Measurements from ENCODE around the gene ALKBH2.

ALKBH2 gene

GRCh38 chr12:109113661-109114321, 20.5 kb upstream of the ALKBH2 start:
- no peak for DNase-seq (ENCODE audit: low spot score)

GRCh38 chr12:109112720-109113465, 19.6 kb upstream of the ALKBH2 start:
- DNase-seq (ENCODE audit: low spot score) = no peak

DNA sequence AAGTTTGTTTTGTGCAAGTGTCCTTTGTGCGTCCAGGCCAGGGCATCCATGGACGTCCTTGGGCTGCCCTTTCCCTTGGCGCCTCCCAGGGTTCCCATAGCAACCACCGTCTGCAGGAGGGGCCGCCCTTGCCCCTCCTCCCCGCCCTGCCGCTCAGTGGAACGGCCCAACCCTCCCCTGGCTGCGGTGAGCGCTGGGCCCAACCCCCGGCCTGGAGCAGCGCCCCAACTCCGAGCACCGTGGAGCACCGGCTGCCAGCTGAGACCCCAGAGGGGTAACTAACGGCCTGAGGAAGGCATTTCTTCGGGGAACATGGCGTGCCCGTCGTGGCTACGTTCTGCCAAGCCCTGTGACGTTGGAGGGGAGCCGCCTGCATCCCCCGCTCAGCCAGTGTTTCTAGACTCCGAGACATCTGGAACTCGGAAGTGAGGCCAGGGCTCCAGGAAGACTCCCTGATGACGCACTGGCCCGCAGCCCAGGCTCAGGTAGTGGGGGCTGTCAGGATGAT, 17.8 kb upstream of the ALKBH2 start:
- DNase-seq (ENCODE audit: low spot score) = no peak

DNA sequence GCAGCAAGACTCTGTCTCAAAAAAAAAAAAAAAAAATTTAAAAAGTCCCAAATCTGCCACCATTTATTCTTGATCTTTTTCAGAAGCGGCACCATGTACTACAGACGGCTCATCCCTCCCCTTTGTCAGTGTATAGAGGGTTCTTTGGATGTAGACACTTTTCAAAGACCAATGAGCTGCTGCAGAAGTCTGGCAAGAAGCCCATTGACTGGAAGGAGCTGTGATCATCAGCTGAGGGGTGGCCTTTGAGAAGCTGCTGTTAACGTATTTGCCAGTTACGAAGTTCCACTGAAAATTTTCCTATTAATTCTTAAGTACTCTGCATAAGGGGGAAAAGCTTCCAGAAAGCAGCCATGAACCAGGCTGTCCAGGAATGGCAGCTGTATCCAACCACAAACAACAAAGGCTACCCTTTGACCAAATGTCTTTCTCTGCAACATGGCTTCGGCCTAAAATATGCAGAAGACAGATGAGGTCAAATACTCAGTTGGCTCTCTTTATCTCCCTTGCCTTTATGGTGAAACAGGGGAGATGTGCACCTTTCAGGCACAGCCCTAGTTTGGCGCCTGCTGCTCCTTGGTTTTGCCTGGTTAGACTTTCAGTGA, 16.6 kb upstream of the ALKBH2 start:
- no peak for DNase-seq (ENCODE audit: low spot score)

- no peak for DNase-seq (ENCODE audit: low spot score)
These were observed 11.9 kb upstream of the ALKBH2 start for GRCh38 chr12:109105176-109105575.

DNA sequence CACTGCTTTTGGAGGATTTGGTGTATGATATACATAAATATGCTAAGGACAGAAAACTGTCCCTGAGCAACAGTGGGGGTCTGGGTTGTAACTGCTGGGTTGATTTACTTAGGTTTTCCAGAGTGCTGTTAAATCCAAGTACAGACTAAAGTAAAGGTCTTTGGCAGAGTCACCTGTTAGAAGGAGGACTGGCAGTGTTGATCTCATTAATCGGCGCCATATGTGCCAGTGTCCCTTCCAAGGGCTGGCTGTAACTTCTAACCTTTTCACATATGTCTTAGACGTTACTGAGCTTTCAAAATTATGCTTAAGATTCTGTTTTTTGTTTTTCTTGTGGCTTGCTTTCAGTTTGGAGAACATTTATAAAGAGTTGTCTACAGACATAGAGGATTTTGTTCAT, 9.2 kb upstream of the ALKBH2 start:
- DNase-seq (ENCODE audit: low spot score) = no peak

- DNase-seq (ENCODE audit: low spot score) = no peak
These were observed 7.5 kb upstream of the ALKBH2 start for GRCh38 chr12:109100741-109101140.

DNA sequence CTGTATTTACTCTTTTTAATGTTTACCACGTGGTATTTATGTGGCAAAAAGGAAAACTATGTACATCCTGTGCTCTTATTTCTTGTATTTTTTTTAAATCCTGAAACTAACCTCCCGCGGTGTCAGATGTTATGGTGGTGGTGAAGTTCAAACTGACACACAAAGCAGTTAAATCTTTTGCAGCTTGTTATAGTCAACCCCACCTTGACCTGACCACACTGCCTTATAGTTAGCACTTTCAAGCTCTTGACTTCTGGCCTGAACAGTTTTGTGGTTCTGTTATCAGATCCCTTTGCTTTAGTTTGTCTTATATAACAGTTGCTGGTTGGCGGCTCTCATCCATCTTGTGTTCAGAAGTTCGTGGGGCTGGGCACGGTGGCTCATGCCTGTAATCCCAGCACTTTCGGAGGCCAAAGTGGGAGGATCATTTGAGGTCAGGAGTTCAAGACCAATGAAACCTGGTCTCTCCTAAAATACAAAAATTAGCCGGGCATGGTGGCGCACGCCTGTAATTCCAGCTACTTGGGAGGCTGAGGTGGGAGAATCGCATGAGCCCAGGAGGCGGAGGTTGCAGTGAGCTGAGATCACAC, 6.3 kb upstream of the ALKBH2 start:
- DNase-seq (ENCODE audit: low spot score) = no peak

- DNase-seq (ENCODE audit: low spot score) = no peak
These were observed 5.4 kb upstream of the ALKBH2 start for GRCh38 chr12:109098651-109099050.

DNA sequence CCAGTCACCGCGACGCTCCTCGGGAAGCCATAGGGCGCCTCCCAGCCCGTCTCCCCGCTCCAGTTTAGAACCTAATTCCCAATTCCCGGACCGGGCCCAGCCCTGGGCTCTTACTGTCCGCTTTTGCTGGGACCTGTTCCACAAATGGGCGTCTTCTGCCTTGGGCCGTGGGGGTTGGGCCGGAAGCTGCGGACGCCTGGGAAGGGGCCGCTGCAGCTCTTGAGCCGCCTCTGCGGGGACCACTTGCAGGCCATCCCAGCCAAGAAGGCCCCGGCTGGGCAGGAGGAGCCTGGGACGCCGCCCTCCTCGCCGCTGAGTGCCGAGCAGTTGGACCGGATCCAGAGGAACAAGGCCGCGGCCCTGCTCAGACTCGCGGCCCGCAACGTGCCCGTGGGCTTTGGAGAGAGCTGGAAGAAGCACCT, 4.9 kb upstream of the ALKBH2 start:
- no peak for DNase-seq (ENCODE audit: low spot score)

GRCh38 chr12:109097435-109098182, 4.3 kb upstream of the ALKBH2 start, which contains the start of gene UNG:
TSS of gene UNG (plus strand) at chr12:109097597. CDS start at chr12:109097680, 83 bp downstream.
- peak; percentile 99 for DNase-seq (ENCODE audit: low spot score)

DNA sequence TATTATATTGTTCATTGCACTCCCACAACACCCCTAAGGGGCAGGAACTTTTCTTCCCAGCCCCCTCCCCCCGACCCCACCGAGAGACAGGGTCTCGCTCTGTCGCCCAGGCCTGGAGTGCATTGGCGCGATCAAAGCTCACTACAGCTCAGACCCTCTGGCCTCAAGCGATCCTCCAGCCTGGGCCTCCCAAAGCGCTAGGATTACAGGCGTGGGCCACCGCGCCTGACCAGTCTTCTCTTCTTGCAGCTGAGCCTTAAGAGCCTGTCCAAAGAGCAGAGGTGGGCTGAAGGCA, 3.8 kb upstream of the ALKBH2 start:
- DNase-seq (ENCODE audit: low spot score) = no peak

DNA sequence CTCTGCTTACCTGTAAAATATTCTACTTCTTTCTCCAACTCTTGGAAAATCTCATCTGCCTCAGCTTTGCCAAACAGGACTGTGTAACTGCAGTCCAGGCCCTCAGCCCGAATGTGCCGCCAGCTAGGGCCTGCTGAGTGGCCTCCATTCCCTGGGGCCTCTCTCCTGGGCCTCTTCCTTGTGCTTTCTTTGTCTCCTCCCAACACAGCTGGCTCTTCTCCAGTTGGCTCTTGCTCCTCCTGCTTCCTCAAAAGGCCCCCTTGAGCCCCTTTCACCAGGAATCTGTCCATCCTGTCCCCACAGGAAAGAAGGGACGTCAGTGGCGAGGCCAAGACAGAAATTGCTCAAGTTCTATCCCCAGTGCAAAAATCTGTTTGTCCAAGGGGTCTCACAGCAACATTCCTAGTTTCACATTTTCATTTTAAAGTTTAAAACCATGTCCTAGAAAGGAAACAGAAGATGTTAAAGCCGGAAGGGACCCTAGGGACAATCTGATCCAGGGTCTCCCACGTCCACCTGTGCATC, 713 bp downstream of the ALKBH2 start:
- DNase-seq (ENCODE audit: low spot score) = no peak

DNA sequence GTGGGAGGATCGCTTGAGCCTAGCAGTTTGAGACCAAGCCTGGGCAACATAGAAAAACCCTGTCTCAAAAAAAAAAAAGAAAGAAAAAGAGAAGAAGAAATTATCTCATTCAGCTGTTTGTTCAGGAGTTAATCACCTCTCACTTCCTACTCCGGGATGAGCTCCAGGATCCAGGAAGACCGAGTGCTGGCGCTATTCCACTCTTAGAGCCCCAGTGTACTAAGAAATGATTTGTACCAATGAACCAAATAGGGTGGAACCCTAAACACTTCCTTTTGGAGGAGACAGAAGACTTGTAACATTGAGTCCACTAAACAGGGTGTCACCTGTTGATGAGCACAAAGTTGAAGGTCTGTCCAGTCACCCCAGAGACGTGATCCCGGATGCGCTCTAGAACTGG, 3.6 kb downstream of the ALKBH2 start:
- no peak for DNase-seq (ENCODE audit: low spot score)

DNA sequence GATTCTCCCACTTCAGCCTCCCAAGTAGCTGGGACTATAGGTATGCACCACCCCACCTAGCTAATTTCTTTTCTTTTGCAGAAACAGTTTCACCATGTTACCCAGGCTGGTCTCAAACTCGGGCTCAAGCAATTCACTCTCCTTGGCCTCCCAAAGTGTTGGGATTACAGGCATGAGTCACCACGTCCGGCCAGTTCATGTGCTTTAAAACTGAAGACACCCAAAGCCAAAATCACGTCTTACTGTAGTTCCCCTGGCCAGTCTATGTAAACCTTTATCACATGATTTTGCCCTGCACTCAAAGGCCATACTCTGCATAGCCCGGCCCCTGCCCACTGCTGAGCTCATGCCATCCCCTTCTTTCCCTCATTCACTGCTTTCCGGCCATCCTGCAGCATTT, 4.5 kb downstream of the ALKBH2 start:
- DNase-seq (ENCODE audit: low spot score) = no peak

- no peak for DNase-seq (ENCODE audit: low spot score)
These were observed 6.0 kb downstream of the ALKBH2 start for GRCh38 chr12:109087250-109087649.

GRCh38 chr12:109085590-109085989, 7.7 kb downstream of the ALKBH2 start:
- no peak for DNase-seq (ENCODE audit: low spot score)

GRCh38 chr12:109084425-109084824, 8.8 kb downstream of the ALKBH2 start:
- no peak for DNase-seq (ENCODE audit: low spot score)

DNA sequence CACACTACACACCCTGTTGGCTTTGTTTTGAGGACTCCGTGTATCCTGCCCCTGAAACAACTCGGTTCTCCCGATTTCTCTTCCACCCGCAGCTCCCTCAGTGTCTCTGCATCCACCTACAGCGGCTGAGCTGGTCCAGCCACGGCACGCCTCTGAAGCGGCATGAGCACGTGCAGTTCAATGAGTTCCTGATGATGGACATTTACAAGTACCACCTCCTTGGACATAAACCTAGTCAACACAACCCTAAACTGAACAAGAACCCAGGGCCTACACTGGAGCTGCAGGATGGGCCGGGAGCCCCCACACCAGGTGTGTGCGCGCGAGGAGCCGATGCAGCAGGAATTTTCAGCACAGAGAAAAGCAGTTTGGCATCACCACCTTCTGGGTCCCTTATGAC, 10.5 kb downstream of the ALKBH2 start:
- DNase-seq (ENCODE audit: low spot score) = no peak

DNA sequence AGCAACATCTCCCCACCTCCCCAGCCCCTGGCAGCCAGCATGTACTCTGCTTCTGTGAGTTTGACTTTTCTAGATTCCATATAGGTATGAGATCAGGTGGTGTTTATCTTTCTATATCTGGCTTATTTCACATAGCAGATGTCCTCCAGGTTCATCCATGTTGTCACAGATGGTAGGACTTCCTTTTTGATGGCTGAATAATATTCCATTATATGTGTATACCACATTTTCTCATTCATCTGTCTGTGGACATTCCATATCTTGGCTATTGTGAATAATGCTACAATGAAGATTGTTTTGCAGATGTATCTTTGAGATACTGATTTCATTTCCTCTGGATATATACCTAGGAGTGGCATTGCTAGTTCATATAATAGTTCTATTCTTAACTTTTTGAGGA, 18.4 kb downstream of the ALKBH2 start:
- no peak for DNase-seq (ENCODE audit: low spot score)

DNA sequence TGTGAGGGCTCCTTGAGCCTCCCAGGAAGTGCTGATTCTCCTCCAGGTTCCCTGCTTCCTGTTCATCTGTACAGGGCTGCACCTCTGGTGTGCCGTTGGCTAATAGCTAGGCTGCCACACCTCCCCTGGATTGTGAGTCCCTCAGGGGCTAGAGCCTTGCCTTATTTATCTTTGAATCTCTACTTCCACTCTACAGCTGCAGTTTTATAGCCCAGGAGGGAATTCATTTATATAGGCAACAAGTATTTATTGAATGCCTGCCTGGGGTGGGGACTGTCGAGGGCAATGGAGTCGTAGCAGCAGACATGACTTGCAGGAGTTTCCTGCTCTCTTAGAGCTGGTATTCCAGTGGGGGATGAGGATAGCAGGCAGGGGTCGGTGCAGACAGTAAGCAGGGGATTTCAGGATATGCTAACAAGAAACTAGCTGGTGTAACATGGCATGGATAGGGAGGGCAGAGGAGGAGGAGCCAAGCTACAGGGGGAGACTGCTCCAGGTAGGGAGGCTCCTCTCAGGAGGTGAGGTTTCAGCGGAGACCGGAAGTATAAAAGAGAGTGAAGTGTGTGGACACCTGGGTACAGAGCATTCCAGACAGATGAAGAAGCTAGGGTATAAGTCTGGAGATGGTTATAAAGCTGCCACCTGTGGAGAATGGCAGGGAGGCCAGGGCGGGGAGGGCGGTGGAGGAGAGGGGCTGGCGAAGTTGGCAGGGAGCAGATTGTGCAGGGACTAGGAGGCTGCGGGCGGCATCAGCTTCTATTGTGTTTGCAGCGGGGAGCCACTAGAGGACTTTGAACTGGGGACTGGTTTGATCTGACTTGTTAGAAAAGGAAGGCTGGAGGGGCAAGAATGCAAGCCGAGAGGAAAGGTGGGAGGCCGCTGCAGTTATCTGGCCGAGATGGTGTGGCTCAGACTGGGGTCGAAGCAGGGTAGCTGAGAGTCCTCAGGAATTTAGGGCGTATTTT, 23.7 kb downstream of the ALKBH2 start:
- no peak for DNase-seq (ENCODE audit: low spot score)

All from D341Med (cell line).